Liver (tissue), 9 donors: ENCODE results near the gene MAP2K7. TPM values are rescaled to one million over a fixed set of nuclear protein-coding genes. Genes with fewer than 3 reads are reported as not detected.

Experiments used
- DNase-seq: peaks from one replicate; pipeline ENCODE4 v3.0.0-alpha.2; 2017; ENCODE audit warnings: low spot score
- H3K27ac ChIP-seq, 2 donors: one replicate each; pipeline ENCODE4 v1.7.0; 2013; ENCODE audit warnings: inconsistent platforms in 2 of 2, low read length in 2 of 2, control low read depth in 1 of 2, low read depth in 1 of 2, mild to moderate bottlenecking in 1 of 2
- H3K27me3 ChIP-seq, 4 donors: one replicate each; pipeline versions ENCODE4 v1.6.1 to v1.7.0; 2013; ENCODE audit warnings: low read length in 3 of 4, inconsistent platforms in 1 of 4, mild to moderate bottlenecking in 1 of 4, moderate library complexity in 1 of 4; ENCODE audit not compliant: control insufficient read depth in 4 of 4, insufficient read depth in 4 of 4
- H3K36me3 ChIP-seq, 4 donors: one replicate each; pipeline versions ENCODE4 v1.6.1 to v1.7.0; 2013; ENCODE audit warnings: low read length in 3 of 4, mild to moderate bottlenecking in 3 of 4, low read depth in 1 of 4, moderate library complexity in 1 of 4; ENCODE audit not compliant: control insufficient read depth in 4 of 4, insufficient read depth in 3 of 4
- H3K4me1 ChIP-seq, 4 donors: one replicate each; pipeline versions ENCODE4 v1.6.1 to v1.7.0; 2013; ENCODE audit warnings: low read length in 3 of 4, mild to moderate bottlenecking in 3 of 4, moderate library complexity in 1 of 4; ENCODE audit not compliant: control insufficient read depth in 4 of 4, insufficient read depth in 4 of 4
- H3K4me3 ChIP-seq, 3 donors: one replicate each; pipeline versions ENCODE4 v1.6.1 to v1.7.0; 2013; ENCODE audit warnings: low read length in 3 of 3, control low read depth in 1 of 3, low read depth in 1 of 3, mild to moderate bottlenecking in 1 of 3
- H3K9ac ChIP-seq, 2 donors: one replicate each; pipeline ENCODE4 v1.7.0; 2013; ENCODE audit warnings: low read length in 2 of 2, mild to moderate bottlenecking in 2 of 2, moderate library complexity in 2 of 2, control low read depth in 1 of 2, low read depth in 1 of 2
- H3K9me3 ChIP-seq, 4 donors: one replicate each; pipeline versions ENCODE4 v1.6.1 to v1.7.0; 2013; ENCODE audit warnings: low read length in 3 of 4; ENCODE audit not compliant: control insufficient read depth in 4 of 4
- CTCF ChIP-seq: fragments of 150-350 bp; IDR thresholded peaks from 2 replicates; pipeline ENCODE4 v1.5.1; 2017; ENCODE audit warnings: improper control_type of control experiment, low read depth, low read length; ENCODE audit not compliant: missing input control
- EGR1 ChIP-seq, 2 donors: IDR thresholded peaks; 2 replicates each; pipeline ENCODE4 v1.6.1; 2016 to 2018; ENCODE audit warnings: antibody characterized with exemption in 2 of 2, low read depth in 2 of 2
- FOXA2 ChIP-seq: IDR thresholded peaks from 2 replicates; pipeline ENCODE4 v1.6.1; 2016; ENCODE audit warnings: antibody characterized with exemption
- HNF4G ChIP-seq: IDR thresholded peaks from 2 replicates; pipeline ENCODE4 v1.6.1; 2016; ENCODE audit warnings: antibody characterized with exemption
- MAX ChIP-seq: IDR thresholded peaks from 2 replicates; pipeline ENCODE4 v1.6.1; 2016; ENCODE audit warnings: antibody characterized with exemption
- NR2F2 ChIP-seq: IDR thresholded peaks from 2 replicates; pipeline ENCODE4 v1.6.1; 2016; ENCODE audit warnings: antibody characterized with exemption
- REST ChIP-seq: IDR thresholded peaks from 2 replicates; pipeline ENCODE4 v1.6.1; 2016; ENCODE audit warnings: antibody characterized with exemption, mild to moderate bottlenecking
- SP1 ChIP-seq: IDR thresholded peaks from 2 replicates; pipeline ENCODE4 v1.6.1; 2018; ENCODE audit warnings: antibody characterized with exemption, mild to moderate bottlenecking
- YY1 ChIP-seq: IDR thresholded peaks from 2 replicates; pipeline ENCODE4 v1.6.1; 2016; ENCODE audit warnings: antibody characterized with exemption, mild to moderate bottlenecking
- ZBTB33 ChIP-seq: IDR thresholded peaks from 2 replicates; pipeline ENCODE4 v1.6.1; 2016; ENCODE audit warnings: antibody characterized with exemption
- WGBS: extraction: QIAGEN DNeasy Blood & Tissue Kit; methylation state at CpG from one replicate; pipeline ENCODE4 v1.1.7; 2013; 5-methylcytosine and 5-hydroxymethylcytosine counted together
- polyA plus RNA-seq, 2 donors: library from polyadenylated mRNA; stranded (reverse) in 1 of 2; unstranded in 1 of 2; fragments of 200-250 nt in 1 of 2; fragments of >200 nt in 1 of 2; fragmentation: Nextera tagmentation in 1 of 2; extraction: Ambion mirVana in 1 of 2; gene quantifications; one replicate each; pipeline versions ENCODE4 v1.2.1 to v1.2.3, GENCODE V29; 2013 to 2015
- total RNA-seq, 2 donors: library from RNA; depleted of rRNA; stranded (reverse); fragments of >200 nt; gene quantifications; one replicate each; pipeline ENCODE4 v1.2.3, GENCODE V29; 2014
- donor health status: healthy.
- donor health status: healthy.
- donor health status: healthy.
- donor health status: healthy.
- donor health status: healthy.

MAP2K7 gene
- total and polyA plus RNA-seq, 4 donors: 3.0 to 11.7 (median 9.5) TPM

- Histone ChIP-seq H3K4me1 (peaks cover 3 to 25% (median 18%) of the 10 kb centered on the region in 4 donors), H3K9ac (peak overlapping the region in 1 of 2 donors; percentile 63), H3K27me3 (no peaks in the 10 kb centered on the region), H3K4me3 (peak overlapping the region in 1 of 3 donors; percentile 29), H3K27ac (peak overlapping the region; percentile 44 to 62), H3K36me3 (peaks cover 3 to 29% (median 18%) of the 10 kb centered on the region in 4 donors), H3K9me3 (no peaks in the 10 kb centered on the region)
- WGBS: 39% methylated on average over 13 of the region's 13 CpGs
- DNase-seq: no peak
- no peak for TF ChIP-seq SP1
- no peak for TF ChIP-seq MAX
- TF ChIP-seq EGR1 (IDR thresholded peaks at IDR 0.05; ENCODE audit: low read depth in 2 of 2): no peak
- TF ChIP-seq HNF4G: no peak
- TF ChIP-seq CTCF: no peak
- no peak for TF ChIP-seq YY1
- no peak for TF ChIP-seq REST
- TF ChIP-seq ZBTB33: no peak
- TF ChIP-seq NR2F2: no peak
These were observed 58.4 kb downstream of the MAP2K7 start for GRCh38 chr19:7961920-7962626.

GRCh38 chr19:7962644-7963268, 59.1 kb downstream of the MAP2K7 start:
- H3K4me3 ChIP-seq: peak overlapping the region in 1 of 3 donors; percentile 29
- peak overlapping the region; percentile 44 to 62 for H3K27ac ChIP-seq
- H3K9me3 ChIP-seq: no peaks in the 10 kb centered on the region
- WGBS: 51% methylated on average over 22 of the region's 22 CpGs
- H3K9ac ChIP-seq: peak overlapping the region in 1 of 2 donors; percentile 63
- TF ChIP-seq FOXA2 (no peak), EGR1 (IDR thresholded peaks at IDR 0.05; ENCODE audit: low read depth in 2 of 2) (no peak)
- no peak for DNase-seq
- peaks cover 3 to 25% (median 18%) of the 10 kb centered on the region in 4 donors for H3K4me1 ChIP-seq
- H3K36me3 ChIP-seq: peaks cover 6 to 35% (median 20%) of the 10 kb centered on the region in 4 donors
- no peaks in the 10 kb centered on the region for H3K27me3 ChIP-seq
